Mammary epithelial cell (primary cell): Measurements from ENCODE around the gene RAB20.

Experiments used
- EZH2 ChIP-seq: IDR thresholded peaks from 2 replicates; pipeline ENCODE4 v1.6.1; 2012; ENCODE audit warnings: low read length, inconsistent platforms, borderline replicate concordance
- TF ChIP-seq, protein P1 (sequence below), 2 donors: IDR thresholded peaks in 1 of 2; conservative IDR thresholded peaks in 1 of 2; 2 replicates each; pipeline ENCODE4 v1.5.1; 2011 to 2012; ENCODE audit warnings: inconsistent platforms in 2 of 2, low read length in 2 of 2, mild to moderate bottlenecking in 2 of 2, control low read depth in 1 of 2, low read depth in 1 of 2; ENCODE audit not compliant: insufficient read depth in 1 of 2; ENCODE audit errors: extremely low read depth in 1 of 2

- TF ChIP-seq, protein P1, sequence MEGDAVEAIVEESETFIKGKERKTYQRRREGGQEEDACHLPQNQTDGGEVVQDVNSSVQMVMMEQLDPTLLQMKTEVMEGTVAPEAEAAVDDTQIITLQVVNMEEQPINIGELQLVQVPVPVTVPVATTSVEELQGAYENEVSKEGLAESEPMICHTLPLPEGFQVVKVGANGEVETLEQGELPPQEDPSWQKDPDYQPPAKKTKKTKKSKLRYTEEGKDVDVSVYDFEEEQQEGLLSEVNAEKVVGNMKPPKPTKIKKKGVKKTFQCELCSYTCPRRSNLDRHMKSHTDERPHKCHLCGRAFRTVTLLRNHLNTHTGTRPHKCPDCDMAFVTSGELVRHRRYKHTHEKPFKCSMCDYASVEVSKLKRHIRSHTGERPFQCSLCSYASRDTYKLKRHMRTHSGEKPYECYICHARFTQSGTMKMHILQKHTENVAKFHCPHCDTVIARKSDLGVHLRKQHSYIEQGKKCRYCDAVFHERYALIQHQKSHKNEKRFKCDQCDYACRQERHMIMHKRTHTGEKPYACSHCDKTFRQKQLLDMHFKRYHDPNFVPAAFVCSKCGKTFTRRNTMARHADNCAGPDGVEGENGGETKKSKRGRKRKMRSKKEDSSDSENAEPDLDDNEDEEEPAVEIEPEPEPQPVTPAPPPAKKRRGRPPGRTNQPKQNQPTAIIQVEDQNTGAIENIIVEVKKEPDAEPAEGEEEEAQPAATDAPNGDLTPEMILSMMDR (conservative IDR thresholded peaks at IDR 0.05 in 1 of 2, IDR thresholded peaks at IDR 0.05 in 1 of 2; ENCODE audit: extremely low read depth in 1 of 2, insufficient read depth in 1 of 2, low read depth in 1 of 2, low read length in 2 of 2), result no peak
- TF ChIP-seq EZH2, result no peak
These were observed 82.9 kb downstream of the RAB20 start for GRCh38 chr13:110478405-110479214.
